Midbrain (tissue), 1 donor: ENCODE data around the gene NR5A1.

Experiments
- DNase-seq: peaks from one replicate; lab custom pipeline; 2025; lab: John Stamatoyannopoulos, UW

The NR5A1 gene

GRCh38 chr9:124440786-124441185 is 66.4 kb downstream of the NR5A1 start:
- no peak for DNase-seq

- DNase-seq, result no peak
These were observed 67.4 kb downstream of the NR5A1 start for GRCh38 chr9:124439686-124440243.

- no peak for DNase-seq
These were observed 68.1 kb downstream of the NR5A1 start for GRCh38 chr9:124439086-124439485.

GRCh38 chr9:124438091-124438490 is 69.1 kb downstream of the NR5A1 start:
- no peak for DNase-seq

- no peak for DNase-seq
These were observed 70.1 kb downstream of the NR5A1 start for GRCh38 chr9:124437086-124437485.

GRCh38 chr9:124436320-124436719 is 70.9 kb downstream of the NR5A1 start:
- no peak for DNase-seq
